ENCODE measurements around the gene RSPO1.
"Not testable (repeated sequence)": the region's sequence is repeated elsewhere in the genome, so short reads cannot be mapped to it uniquely, and the experiment has no call there.

The RSPO1 gene

DNA sequence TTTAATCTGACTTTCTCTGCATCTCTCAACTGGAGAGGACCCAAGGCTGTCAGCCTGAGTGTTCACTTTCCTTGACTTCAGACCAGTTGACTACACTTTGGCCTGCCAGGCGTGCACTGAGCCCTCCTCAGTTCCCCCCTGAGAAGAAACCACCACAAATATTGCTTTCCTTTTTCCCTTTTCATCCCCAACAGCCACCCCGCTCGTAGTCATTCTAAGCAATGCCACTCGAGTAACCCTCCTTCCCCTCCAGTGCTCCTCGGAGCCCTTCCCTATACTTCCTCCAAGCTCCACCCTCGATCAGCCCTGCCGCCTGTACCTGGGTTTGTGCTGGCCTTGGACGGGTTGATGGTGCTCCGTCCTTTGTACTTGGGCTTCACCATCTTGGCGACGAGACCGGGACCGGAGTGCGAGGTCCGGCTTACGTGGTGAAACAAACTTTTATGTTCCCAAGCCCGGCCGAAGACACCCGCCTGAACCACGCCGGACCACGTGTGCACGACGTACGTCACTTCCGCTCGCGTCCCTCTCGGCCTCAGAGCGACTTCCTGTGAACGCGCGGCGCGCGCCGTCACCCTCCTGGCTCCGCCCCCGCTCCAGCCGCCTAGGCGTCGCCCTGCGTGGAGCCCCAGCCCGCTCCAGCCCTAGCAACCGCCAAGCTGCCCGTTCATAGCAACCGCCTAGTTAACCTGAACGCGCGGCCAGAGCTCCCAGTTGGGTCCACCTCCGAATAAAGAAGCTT is 39.1 kb downstream of the RSPO1 start, which contains the start of gene GNL2:
Gene GNL2 (minus strand): TSS at position 498 of the 742 bp plus-strand sequence. CDS start 115 bp downstream, at position 383.
- peak; percentile 93 for DNase-seq
- in situ Hi-C loops (cut with HindIII; ENCODE audit: low pct_ligation_motif_present, low pct_unique_long_range_greater_than_20kb, low sequenced_read_pairs): no loop called here

DNA sequence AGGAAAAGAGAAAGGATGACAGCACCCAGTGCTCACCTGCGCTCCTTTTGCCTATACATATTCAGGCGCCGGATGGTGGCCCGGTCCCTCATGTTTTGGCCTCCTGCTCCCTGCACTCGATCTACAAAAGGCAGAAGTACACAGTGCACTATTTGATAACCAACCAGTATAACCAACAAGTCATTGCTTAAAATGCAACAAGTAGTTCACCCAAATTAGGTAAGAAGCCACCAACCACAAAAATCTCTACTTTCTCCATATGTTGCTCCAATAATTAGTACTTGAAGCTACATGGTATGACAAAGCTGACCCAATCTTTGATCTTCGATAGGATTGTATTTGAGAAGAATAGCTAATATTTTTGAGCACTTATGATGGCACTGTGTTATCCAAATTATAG is 41.0 kb downstream of the RSPO1 start:
- in situ Hi-C loops (cut with HindIII; ENCODE audit: low pct_ligation_motif_present, low pct_unique_long_range_greater_than_20kb, low sequenced_read_pairs): no loop called here
- no peak for DNase-seq

DNA sequence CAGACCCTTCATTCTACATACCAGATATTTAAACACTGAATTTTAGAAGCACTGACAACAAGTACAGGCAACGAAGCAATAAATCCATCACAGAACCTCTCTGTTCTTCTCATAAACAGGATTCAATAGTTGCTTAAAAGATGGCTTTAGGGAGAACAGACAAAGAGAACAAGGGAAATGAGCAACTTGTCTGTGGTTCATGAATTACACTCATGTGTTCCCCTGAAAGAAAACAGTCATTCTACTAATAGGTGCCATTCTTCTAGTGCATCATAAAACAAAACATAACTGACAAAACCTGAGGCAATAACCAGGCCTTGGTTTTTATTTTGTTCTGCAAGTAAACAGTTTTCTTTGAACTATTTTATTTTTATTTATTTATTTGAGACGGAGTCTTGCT is 45.8 kb downstream of the RSPO1 start:
- in situ Hi-C loops (cut with HindIII; ENCODE audit: low pct_ligation_motif_present, low pct_unique_long_range_greater_than_20kb, low sequenced_read_pairs): no loop called here

GRCh38 chr1:37584544-37584943 is 50.1 kb downstream of the RSPO1 start:
- DNase-seq; in situ Hi-C loops (cut with HindIII; ENCODE audit: low pct_ligation_motif_present, low pct_unique_long_range_greater_than_20kb, low sequenced_read_pairs): not testable (repeated sequence)

More for the DNA sequence above, 45.8 kb downstream of the RSPO1 start:
- DNase-seq: no peak

GRCh38 chr1:37575692-37576091 is 59.0 kb downstream of the RSPO1 start:
- in situ Hi-C loops (cut with HindIII; ENCODE audit: low pct_ligation_motif_present, low pct_unique_long_range_greater_than_20kb, low sequenced_read_pairs): no loop called here

DNA sequence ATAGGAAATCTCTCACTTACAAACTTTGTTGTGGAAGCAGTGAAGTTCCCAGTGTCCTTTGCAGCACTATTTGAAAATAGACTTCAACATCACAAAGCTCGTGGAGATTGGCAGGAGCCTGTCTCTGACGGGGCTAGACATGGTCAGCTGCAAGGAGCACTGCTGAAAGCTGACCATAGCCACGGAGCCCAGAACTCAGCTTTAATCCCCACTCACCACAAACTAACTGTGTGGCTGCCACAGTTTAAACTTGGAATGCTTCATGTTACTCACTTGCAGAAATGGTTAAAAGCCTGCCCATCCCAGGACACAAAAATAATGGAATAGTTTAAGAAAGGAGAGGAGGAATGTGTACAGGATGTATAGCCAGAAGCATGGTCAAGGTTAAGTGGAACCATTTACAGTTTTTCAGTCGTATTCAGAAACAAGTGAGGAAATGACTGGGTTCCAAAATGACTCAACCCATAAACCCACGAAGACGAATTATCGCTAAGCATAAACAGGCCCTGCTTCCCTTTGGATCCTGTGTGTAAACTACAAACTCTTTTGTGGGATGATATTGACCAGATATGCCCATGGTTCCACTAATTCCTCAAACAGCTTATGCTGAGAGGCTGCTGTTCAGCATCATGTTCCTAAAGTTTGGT is 59.7 kb downstream of the RSPO1 start:
- no peak for DNase-seq
- in situ Hi-C loops (cut with HindIII; ENCODE audit: low pct_ligation_motif_present, low pct_unique_long_range_greater_than_20kb, low sequenced_read_pairs): no loop called here

More at GRCh38 chr1:37575692-37576091, 59.0 kb downstream of the RSPO1 start:
- DNase-seq: no peak

- in situ Hi-C loops (cut with HindIII; ENCODE audit: low pct_ligation_motif_present, low pct_unique_long_range_greater_than_20kb, low sequenced_read_pairs): no loop called here
- DNase-seq: no peak
Measured at GRCh38 chr1:37570528-37571334, 64.0 kb downstream of the RSPO1 start.

- in situ Hi-C loops (cut with HindIII; ENCODE audit: low pct_ligation_motif_present, low pct_unique_long_range_greater_than_20kb, low sequenced_read_pairs): no loop called here
- no peak for DNase-seq
Measured at GRCh38 chr1:37567023-37567422, 67.7 kb downstream of the RSPO1 start.

DNA sequence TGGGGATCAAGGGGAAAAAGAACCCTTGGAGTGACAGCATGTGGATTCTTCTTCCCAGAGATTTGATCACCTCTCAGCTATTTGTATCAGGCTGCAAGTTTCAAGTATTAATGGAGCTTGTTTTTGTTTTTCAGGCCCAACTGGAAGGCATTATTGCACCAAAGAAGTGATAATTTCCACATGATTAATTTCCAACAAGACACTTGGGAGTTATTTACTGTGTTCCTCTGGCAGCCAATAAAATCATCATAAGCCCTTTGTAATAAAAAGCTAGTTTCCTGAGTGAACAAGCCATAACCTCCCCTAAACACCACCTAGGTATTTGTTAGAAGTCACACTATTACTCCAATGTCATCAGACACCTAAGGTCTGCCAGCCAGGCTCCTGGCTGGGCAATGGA is 69.8 kb downstream of the RSPO1 start:
- in situ Hi-C loops (cut with HindIII; ENCODE audit: low pct_ligation_motif_present, low pct_unique_long_range_greater_than_20kb, low sequenced_read_pairs): no loop called here

GRCh38 chr1:37562984-37563383 is 71.7 kb downstream of the RSPO1 start:
- DNase-seq: no peak
- in situ Hi-C loops (cut with HindIII; ENCODE audit: low pct_ligation_motif_present, low pct_unique_long_range_greater_than_20kb, low sequenced_read_pairs): no loop called here

More for the DNA sequence above, 69.8 kb downstream of the RSPO1 start:
- no peak for DNase-seq

Measured in ACHN (cell line).